ENCODE measurements around the gene TRIP11. TPM values are rescaled to one million over a fixed set of nuclear protein-coding genes. Genes with fewer than 3 reads are reported as not detected.

TRIP11 gene
- total RNA-seq, 1 donor from 2014 or later = 92.7 TPM

- H3K9me3 Mint-ChIP-seq (ENCODE audit: low read depth) = no peaks in the 10 kb centered on the region
- DNase-seq (ENCODE audit: low spot score) = no peak
- TF ChIP-seq CTCF (IDR thresholded peaks at IDR 0.05) = no peak
- peaks cover 28% of the 10 kb centered on the region for H3K36me3 Mint-ChIP-seq (ENCODE audit: low read depth)
- peak overlapping the region; percentile 95 for H3K27ac Mint-ChIP-seq (ENCODE audit: unreplicated experiment)
- H3K4me3 Mint-ChIP-seq (ENCODE audit: unreplicated experiment) = peak overlapping the region; percentile 99
- no peaks in the 10 kb centered on the region for H3K27me3 Mint-ChIP-seq (ENCODE audit: low read depth)
- H3K4me1 Mint-ChIP-seq (ENCODE audit: low read depth) = peaks cover 59% of the 10 kb centered on the region
Observed at GRCh38 chr14:91945751-91946621, 93.9 kb downstream of the TRIP11 start.

DNA sequence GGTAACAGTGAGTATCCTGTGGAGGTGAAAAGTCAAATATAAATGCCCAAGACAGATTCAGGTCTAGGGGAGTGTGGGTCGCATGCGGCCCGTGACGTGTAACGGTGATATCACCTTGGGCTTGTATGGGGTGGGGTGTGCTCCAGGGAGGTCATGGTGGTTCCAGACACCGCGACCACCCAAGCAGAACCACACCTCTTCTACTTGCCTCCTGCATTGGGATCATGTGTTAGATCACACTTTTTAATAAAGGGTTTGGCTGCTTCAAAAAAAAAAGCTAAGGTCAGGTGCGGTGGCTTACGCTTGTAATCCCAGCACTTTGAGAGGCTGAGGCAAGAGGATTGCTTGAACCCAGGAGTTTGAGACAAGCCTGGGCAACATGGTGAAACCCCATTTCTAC is 96.9 kb downstream of the TRIP11 start:
- Mint-ChIP-seq H3K4me1 (ENCODE audit: low read depth) (peaks cover 71% of the 10 kb centered on the region), H3K27ac (ENCODE audit: unreplicated experiment) (peak overlapping the region; percentile 27), H3K36me3 (ENCODE audit: low read depth) (peaks cover 50% of the 10 kb centered on the region), H3K4me3 (ENCODE audit: unreplicated experiment) (peak overlapping the region; percentile 99), H3K27me3 (ENCODE audit: low read depth) (no peaks in the 10 kb centered on the region), H3K9me3 (ENCODE audit: low read depth) (no peaks in the 10 kb centered on the region)
- no peak for DNase-seq (ENCODE audit: low spot score)
- no peak for TF ChIP-seq CTCF (IDR thresholded peaks at IDR 0.05)

DNA sequence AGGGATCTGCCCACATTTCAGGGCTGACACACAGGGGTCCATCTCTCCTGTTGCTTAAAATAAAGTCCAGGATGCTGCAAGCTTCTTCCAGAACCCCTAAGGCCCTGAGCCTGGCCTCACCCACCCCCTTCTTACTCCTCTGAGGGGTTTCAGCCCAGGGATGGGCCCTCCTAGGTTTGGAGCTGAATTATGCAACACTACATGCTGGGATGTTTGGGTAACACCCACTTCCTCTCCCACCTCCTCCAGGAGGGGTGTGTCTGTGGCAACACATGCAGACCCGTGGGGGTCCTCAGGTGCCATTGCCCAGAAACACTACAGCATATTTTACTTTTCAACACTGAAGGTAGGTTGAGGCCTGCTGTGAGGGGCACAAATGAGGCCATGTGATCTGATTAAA is 97.7 kb downstream of the TRIP11 start:
- no peak for DNase-seq (ENCODE audit: low spot score)
- no peaks in the 10 kb centered on the region for H3K27me3 Mint-ChIP-seq (ENCODE audit: low read depth)
- H3K4me3 Mint-ChIP-seq (ENCODE audit: unreplicated experiment) = no peak overlapping the region
- no peaks in the 10 kb centered on the region for H3K9me3 Mint-ChIP-seq (ENCODE audit: low read depth)
- no peak for TF ChIP-seq CTCF (IDR thresholded peaks at IDR 0.05)
- peaks cover 71% of the 10 kb centered on the region for H3K4me1 Mint-ChIP-seq (ENCODE audit: low read depth)
- peak overlapping the region; percentile 51 for H3K27ac Mint-ChIP-seq (ENCODE audit: unreplicated experiment)
- H3K36me3 Mint-ChIP-seq (ENCODE audit: low read depth) = peaks cover 54% of the 10 kb centered on the region

DNA sequence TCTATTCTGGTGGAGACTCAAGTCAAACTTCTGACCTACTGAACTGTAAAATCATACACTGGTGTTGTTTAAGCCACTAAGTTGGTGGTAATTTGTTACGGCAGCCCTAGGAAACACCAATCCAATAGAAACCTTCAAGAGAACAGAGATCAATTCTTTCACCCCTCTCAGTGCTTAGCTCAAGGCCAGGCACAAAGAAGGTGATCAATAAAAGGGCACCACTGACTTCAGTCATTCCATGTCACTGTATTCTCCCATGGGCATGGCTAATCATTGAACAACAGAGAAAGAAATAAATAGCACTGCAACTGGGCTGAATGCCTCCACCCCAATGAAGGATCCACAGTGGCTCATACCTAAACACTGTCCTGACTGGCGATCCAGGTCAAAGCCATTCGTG is 99.7 kb downstream of the TRIP11 start:
- Mint-ChIP-seq H3K36me3 (ENCODE audit: low read depth) (peaks cover 71% of the 10 kb centered on the region), H3K4me1 (ENCODE audit: low read depth) (peaks cover 85% of the 10 kb centered on the region), H3K4me3 (ENCODE audit: unreplicated experiment) (no peak overlapping the region), H3K27ac (ENCODE audit: unreplicated experiment) (peak overlapping the region; percentile 74), H3K27me3 (ENCODE audit: low read depth) (no peaks in the 10 kb centered on the region), H3K9me3 (ENCODE audit: low read depth) (no peaks in the 10 kb centered on the region)
- TF ChIP-seq CTCF (IDR thresholded peaks at IDR 0.05) = no peak
- DNase-seq (ENCODE audit: low spot score) = no peak

GRCh38 chr14:91935586-91935985 is 104.3 kb downstream of the TRIP11 start:
- DNase-seq (ENCODE audit: low spot score) = no peak
- Mint-ChIP-seq H3K4me3 (ENCODE audit: unreplicated experiment) (no peak overlapping the region), H3K9me3 (ENCODE audit: low read depth) (no peaks in the 10 kb centered on the region), H3K36me3 (ENCODE audit: low read depth) (peaks cover 74% of the 10 kb centered on the region), H3K27me3 (ENCODE audit: low read depth) (no peaks in the 10 kb centered on the region), H3K27ac (ENCODE audit: unreplicated experiment) (peak overlapping the region; percentile 38), H3K4me1 (ENCODE audit: low read depth) (peaks cover 80% of the 10 kb centered on the region)
- no peak for TF ChIP-seq CTCF (IDR thresholded peaks at IDR 0.05)
